Activated CD4-positive, alpha-beta T cell treated with anti-CD3 and anti-CD28 coated beads, Interleukin-2, amount 10 ng/mL, durations not matched to agents 24 days and 14 days (primary cell): Measurements from ENCODE around the gene GPR42. TPM values are rescaled to one million over a fixed set of nuclear protein-coding genes. Genes with fewer than 3 reads are reported as not detected.
"Not testable (repeated sequence)": the region's sequence is repeated elsewhere in the genome, so short reads cannot be mapped to it uniquely, and the experiment has no call there.

Experiments used
- DNase-seq: peaks from one replicate; pipeline ENCODE4 v3.0.0; 2022
- H3K27ac Mint-ChIP-seq: one replicate; pipeline ENCODE4 v1.8.0; 2022; ENCODE audit warnings: mild to moderate bottlenecking, mixed read lengths
- H3K27me3 Mint-ChIP-seq: one replicate; pipeline ENCODE4 v1.8.0; 2022; ENCODE audit warnings: mixed read lengths
- H3K36me3 Mint-ChIP-seq: one replicate; pipeline ENCODE4 v1.8.0; 2022; ENCODE audit warnings: low read depth, mild to moderate bottlenecking, mixed read lengths
- H3K4me1 Mint-ChIP-seq: one replicate; pipeline ENCODE4 v1.8.0; 2021; ENCODE audit warnings: mixed read lengths
- H3K4me3 Mint-ChIP-seq: one replicate; pipeline ENCODE4 v1.8.0; 2022; ENCODE audit warnings: mild to moderate bottlenecking, moderate library complexity, mixed read lengths
- H3K9me3 Mint-ChIP-seq: one replicate; pipeline ENCODE4 v1.8.0; 2021; ENCODE audit warnings: mixed read lengths
- intact Hi-C: fragments of 100-400 bp; cut with micrococcal nuclease; formaldehyde crosslinking; loops from one replicate; pipeline ENCODE4 v1.15.1; 2023
- total RNA-seq: library from RNA; stranded (reverse); gene quantifications from 2 replicates; pipeline ENCODE4 v1.2.3, GENCODE V29; 2022

Gene GPR42
- total RNA-seq, 1 donor from 2014 or later, result 0.21 TPM

GRCh38 chr19:35363001-35363590 is 7.8 kb upstream of the GPR42 start:
- no peak for DNase-seq
- Mint-ChIP-seq H3K36me3 (no peaks in the 10 kb centered on the region), H3K9me3 (no peaks in the 10 kb centered on the region), H3K4me1 (peaks cover 3% of the 10 kb centered on the region), H3K27ac (no peak overlapping the region), H3K4me3 (no peak overlapping the region), H3K27me3 (peaks cover 21% of the 10 kb centered on the region)
- intact Hi-C loops, result no loop called here

GRCh38 chr19:35363711-35364425 is 7.0 kb upstream of the GPR42 start:
- H3K4me3 Mint-ChIP-seq, result no peak overlapping the region
- no peak overlapping the region for H3K27ac Mint-ChIP-seq
- H3K36me3 Mint-ChIP-seq, result no peaks in the 10 kb centered on the region
- peaks cover 28% of the 10 kb centered on the region for H3K27me3 Mint-ChIP-seq
- H3K4me1 Mint-ChIP-seq, result no peaks in the 10 kb centered on the region
- H3K9me3 Mint-ChIP-seq, result no peaks in the 10 kb centered on the region
- intact Hi-C loops, result no loop called here
- DNase-seq, result no peak

- Mint-ChIP-seq H3K27ac (no peak overlapping the region), H3K27me3 (peaks cover 32% of the 10 kb centered on the region), H3K4me1 (no peaks in the 10 kb centered on the region), H3K9me3 (no peaks in the 10 kb centered on the region), H3K4me3 (no peak overlapping the region), H3K36me3 (no peaks in the 10 kb centered on the region)
- intact Hi-C loops, result no loop called here
- no peak for DNase-seq
Measured at GRCh38 chr19:35365303-35365702, 5.6 kb upstream of the GPR42 start.

- H3K36me3 Mint-ChIP-seq, result no peaks in the 10 kb centered on the region
- no peak for DNase-seq
- no peaks in the 10 kb centered on the region for H3K4me1 Mint-ChIP-seq
- H3K27ac Mint-ChIP-seq, result no peak overlapping the region
- no peaks in the 10 kb centered on the region for H3K9me3 Mint-ChIP-seq
- intact Hi-C loops, result no loop called here
- H3K27me3 Mint-ChIP-seq, result peaks cover 26% of the 10 kb centered on the region
- H3K4me3 Mint-ChIP-seq, result no peak overlapping the region
Measured at GRCh38 chr19:35368378-35368777, 2.5 kb upstream of the GPR42 start.

- Mint-ChIP-seq H3K27me3 (peaks cover 26% of the 10 kb centered on the region), H3K4me3 (no peak overlapping the region), H3K9me3 (no peaks in the 10 kb centered on the region), H3K36me3 (no peaks in the 10 kb centered on the region), H3K4me1 (no peaks in the 10 kb centered on the region), H3K27ac (no peak overlapping the region)
- intact Hi-C loops, result no loop called here
- DNase-seq, result no peak
Measured at GRCh38 chr19:35369522-35369921, 1.3 kb upstream of the GPR42 start.

GRCh38 chr19:35373492-35373891 is 2.6 kb downstream of the GPR42 start:
- Mint-ChIP-seq H3K27ac (no peak overlapping the region), H3K4me3 (no peak overlapping the region), H3K9me3 (no peaks in the 10 kb centered on the region), H3K36me3 (no peaks in the 10 kb centered on the region), H3K4me1 (peaks cover 8% of the 10 kb centered on the region), H3K27me3 (peaks cover 12% of the 10 kb centered on the region)
- intact Hi-C loops, result no loop called here
- DNase-seq, result no peak

GRCh38 chr19:35374031-35374430 is 3.2 kb downstream of the GPR42 start:
- H3K27ac Mint-ChIP-seq, H3K9me3 Mint-ChIP-seq, H3K4me1 Mint-ChIP-seq, H3K4me3 Mint-ChIP-seq, DNase-seq, H3K36me3 Mint-ChIP-seq, intact Hi-C loops: not testable (repeated sequence)
- H3K27me3 Mint-ChIP-seq, result peaks cover 11% of the 10 kb centered on the region

- H3K4me1 Mint-ChIP-seq, result peaks cover 8% of the 10 kb centered on the region
- no peak for DNase-seq
- H3K27ac Mint-ChIP-seq, result no peak overlapping the region
- H3K27me3 Mint-ChIP-seq, result peaks cover 11% of the 10 kb centered on the region
- H3K9me3 Mint-ChIP-seq, result no peaks in the 10 kb centered on the region
- intact Hi-C loops, result no loop called here
- H3K36me3 Mint-ChIP-seq, result no peaks in the 10 kb centered on the region
- no peak overlapping the region for H3K4me3 Mint-ChIP-seq
Measured at GRCh38 chr19:35375505-35376307, 4.8 kb downstream of the GPR42 start.

GRCh38 chr19:35377656-35378055 is 6.8 kb downstream of the GPR42 start:
- no peak overlapping the region for H3K27ac Mint-ChIP-seq
- peaks cover 8% of the 10 kb centered on the region for H3K4me1 Mint-ChIP-seq
- intact Hi-C loops, result no loop called here
- DNase-seq, result no peak
- H3K27me3 Mint-ChIP-seq, result peaks cover 11% of the 10 kb centered on the region
- no peaks in the 10 kb centered on the region for H3K9me3 Mint-ChIP-seq
- H3K4me3 Mint-ChIP-seq, result no peak overlapping the region
- no peaks in the 10 kb centered on the region for H3K36me3 Mint-ChIP-seq

GRCh38 chr19:35378356-35378755 is 7.5 kb downstream of the GPR42 start:
- Mint-ChIP-seq H3K36me3 (no peaks in the 10 kb centered on the region), H3K27me3 (peaks cover 13% of the 10 kb centered on the region), H3K4me3 (no peak overlapping the region), H3K4me1 (peaks cover 8% of the 10 kb centered on the region), H3K27ac (no peak overlapping the region), H3K9me3 (no peaks in the 10 kb centered on the region)
- intact Hi-C loops, result no loop called here
- DNase-seq, result no peak

- peaks cover 13% of the 10 kb centered on the region for H3K27me3 Mint-ChIP-seq
- H3K9me3 Mint-ChIP-seq, H3K36me3 Mint-ChIP-seq, H3K27ac Mint-ChIP-seq, H3K4me3 Mint-ChIP-seq, H3K4me1 Mint-ChIP-seq, DNase-seq, intact Hi-C loops: not testable (repeated sequence)
Measured at GRCh38 chr19:35379545-35379944, 8.7 kb downstream of the GPR42 start.

GRCh38 chr19:35379992-35380391 is 9.1 kb downstream of the GPR42 start:
- intact Hi-C loops, result no loop called here
- Mint-ChIP-seq H3K4me3 (no peak overlapping the region), H3K4me1 (peaks cover 4% of the 10 kb centered on the region), H3K27ac (no peak overlapping the region), H3K27me3 (peaks cover 15% of the 10 kb centered on the region), H3K36me3 (no peaks in the 10 kb centered on the region), H3K9me3 (no peaks in the 10 kb centered on the region)
- DNase-seq, result no peak

- Mint-ChIP-seq H3K27me3 (peaks cover 11% of the 10 kb centered on the region), H3K9me3 (no peaks in the 10 kb centered on the region), H3K36me3 (no peaks in the 10 kb centered on the region), H3K4me1 (no peaks in the 10 kb centered on the region), H3K27ac (no peak overlapping the region), H3K4me3 (no peak overlapping the region)
- intact Hi-C loops, result no loop called here
- DNase-seq, result no peak
Measured at GRCh38 chr19:35380450-35381124, 9.7 kb downstream of the GPR42 start.

- Mint-ChIP-seq H3K27ac (no peak overlapping the region), H3K27me3 (peaks cover 10% of the 10 kb centered on the region), H3K4me3 (no peak overlapping the region), H3K9me3 (no peaks in the 10 kb centered on the region), H3K36me3 (no peaks in the 10 kb centered on the region), H3K4me1 (no peaks in the 10 kb centered on the region)
- DNase-seq, result no peak
- intact Hi-C loops, result no loop called here
Measured at GRCh38 chr19:35381318-35381717, 10.4 kb downstream of the GPR42 start.
